HepG2 (cell line): ENCODE measurements around the gene METTL16. TPM values are rescaled to one million over a fixed set of nuclear protein-coding genes. Genes with fewer than 3 reads are reported as not detected.

Experiments used
- AKAP8 ChIP-seq: sonication (generic); formaldehyde crosslinking; IDR thresholded peaks from 2 replicates; pipeline ENCODE4 v1.5.1; 2020; ENCODE audit warnings: mild to moderate bottlenecking, missing genetic modification reagents
- CHCHD3 ChIP-seq: sonication (generic); formaldehyde crosslinking; IDR thresholded peaks from 2 replicates; pipeline ENCODE4 v1.8.0; 2022; ENCODE audit warnings: mild to moderate bottlenecking, missing genetic modification reagents, moderate library complexity
- GATAD1 ChIP-seq: IDR thresholded peaks from 2 replicates; pipeline ENCODE4 v1.6.1; 2016; ENCODE audit warnings: missing genetic modification reagents, missing compliant biosample characterization
- KAT8 ChIP-seq: IDR thresholded peaks from 2 replicates; pipeline ENCODE4 v1.6.1; 2016; ENCODE audit warnings: missing genetic modification reagents, missing compliant biosample characterization
- KLF6 ChIP-seq: IDR thresholded peaks from 2 replicates; pipeline ENCODE4 v1.8.0; 2016; ENCODE audit warnings: missing biosample characterization, missing genetic modification reagents
- PAF1 ChIP-seq: IDR thresholded peaks from 2 replicates; pipeline ENCODE4 v1.6.1; 2016; ENCODE audit warnings: missing genetic modification reagents, missing compliant biosample characterization
- PCBP2 ChIP-seq: fragments of 200-400 bp; formaldehyde crosslinking; optimal IDR thresholded peaks from 2 replicates; pipeline ENCODE3; 2018; ENCODE audit warnings: low read length, low read depth; ENCODE audit not compliant: poor library complexity, severe bottlenecking
- SMAD9 ChIP-seq: sonication (generic); formaldehyde crosslinking; IDR thresholded peaks from 2 replicates; pipeline ENCODE4 v1.5.1; 2020; ENCODE audit warnings: mild to moderate bottlenecking, missing genetic modification reagents
- SRY ChIP-seq: sonication (generic); formaldehyde crosslinking; IDR thresholded peaks from 2 replicates; pipeline ENCODE4 v1.8.0; 2022; ENCODE audit warnings: mild to moderate bottlenecking, missing genetic modification reagents
- WIZ ChIP-seq: sonication (generic); formaldehyde crosslinking; IDR thresholded peaks from 2 replicates; pipeline ENCODE4 v1.5.1; 2020; ENCODE audit warnings: mild to moderate bottlenecking, missing genetic modification reagents
- YY1 ChIP-seq: IDR thresholded peaks from 2 replicates; pipeline ENCODE4 v1.6.1; 2011; ENCODE audit warnings: low read length, low read depth, moderate library complexity, mild to moderate bottlenecking; ENCODE audit not compliant: insufficient read depth, insufficient replicate concordance
- ZNF589 ChIP-seq: sonication (generic); formaldehyde crosslinking; conservative IDR thresholded peaks from 2 replicates; pipeline ENCODE4 v1.8.0; 2022; ENCODE audit warnings: mild to moderate bottlenecking, moderate library complexity, missing genetic modification reagents
- polyA plus RNA-seq, 8 experiments: library from polyadenylated mRNA; depleted of rRNA in 3 of 8; stranded (reverse) in 7 of 8; unstranded in 1 of 8; fragments of >200 nt; fragmentation: Illumina TruSeq in 4 of 8; extraction: Trizol in 4 of 8; gene quantifications; 2 replicates each; pipeline versions ENCODE4 v1.2.1 to v1.2.3, GENCODE V29; 2011 to 2016; ENCODE audit warnings: low read depth in 4 of 8, missing spikeins in 1 of 8, mixed read lengths in 1 of 8; ENCODE audit not compliant: insufficient read depth in 1 of 8
- total RNA-seq, 5 experiments: library from RNA; depleted of rRNA; stranded (reverse); fragments of >200 nt; fragmentation: Illumina TruSeq; extraction: Trizol; gene quantifications; 2 replicates each; pipeline ENCODE4 v1.2.3, GENCODE V29; 2016; ENCODE audit warnings: low read depth in 1 of 5
- TF ChIP-seq, protein P1 (sequence below): sonication (generic); formaldehyde crosslinking; IDR thresholded peaks from 2 replicates; pipeline ENCODE4 v1.4.0; 2020; ENCODE audit warnings: mild to moderate bottlenecking, missing genetic modification reagents
- TF ChIP-seq, protein P2 (sequence below): sonication (generic); formaldehyde crosslinking; IDR thresholded peaks from 2 replicates; pipeline ENCODE4 v1.9.0; 2022; ENCODE audit warnings: low read depth, missing genetic modification reagents
- TF ChIP-seq, protein P3 (sequence below), 2 experiments: sonication (generic) in 1 of 2; formaldehyde crosslinking in 1 of 2; IDR thresholded peaks; 2 replicates each; pipeline versions ENCODE4 v1.5.1 to v1.6.1; 2011 to 2020; ENCODE audit warnings: borderline replicate concordance in 1 of 2, low read depth in 1 of 2, low read length in 1 of 2, mild to moderate bottlenecking in 1 of 2, missing genetic modification reagents in 1 of 2, moderate library complexity in 1 of 2
- TF ChIP-seq, protein P4 (sequence below): sonication (generic); formaldehyde crosslinking; IDR thresholded peaks from 2 replicates; pipeline ENCODE4 v1.4.0; 2020; ENCODE audit warnings: missing genetic modification reagents

The METTL16 gene
- total and polyA plus RNA-seq, 2 of the 13 experiments (the other 11 are each of a cell fraction or from before 2014, with no cell fraction given) = 11.6 to 18.5 TPM

DNA sequence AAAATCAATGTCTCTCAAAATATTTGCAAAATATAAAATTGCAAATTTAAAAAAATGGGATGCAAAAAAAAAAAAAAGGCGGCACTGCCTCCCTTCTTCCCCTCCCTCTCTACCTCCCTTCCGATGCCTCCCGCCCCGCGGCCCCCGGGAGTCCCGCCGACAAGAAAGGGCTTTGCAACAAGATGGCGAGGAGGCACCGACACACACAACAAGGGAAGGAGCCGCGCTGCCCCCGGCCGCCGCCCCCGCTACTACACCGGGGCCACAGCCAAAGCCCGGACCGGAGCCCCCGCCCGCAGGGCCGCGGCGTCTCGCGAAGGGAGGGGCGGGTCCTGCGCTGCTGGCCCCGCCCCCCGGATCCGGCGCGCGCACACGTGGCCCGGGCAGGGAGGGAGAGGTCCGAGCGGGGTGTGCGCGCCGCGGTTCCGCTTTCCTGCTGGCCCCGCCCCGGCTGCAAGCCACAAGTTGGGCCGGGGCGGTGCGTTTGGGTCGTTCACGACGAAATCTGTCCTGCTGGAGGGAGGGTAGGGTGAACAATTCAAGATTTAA is 110.7 kb downstream of the METTL16 start, which contains the start of gene MNT (continued):
- TF ChIP-seq, protein P1, sequence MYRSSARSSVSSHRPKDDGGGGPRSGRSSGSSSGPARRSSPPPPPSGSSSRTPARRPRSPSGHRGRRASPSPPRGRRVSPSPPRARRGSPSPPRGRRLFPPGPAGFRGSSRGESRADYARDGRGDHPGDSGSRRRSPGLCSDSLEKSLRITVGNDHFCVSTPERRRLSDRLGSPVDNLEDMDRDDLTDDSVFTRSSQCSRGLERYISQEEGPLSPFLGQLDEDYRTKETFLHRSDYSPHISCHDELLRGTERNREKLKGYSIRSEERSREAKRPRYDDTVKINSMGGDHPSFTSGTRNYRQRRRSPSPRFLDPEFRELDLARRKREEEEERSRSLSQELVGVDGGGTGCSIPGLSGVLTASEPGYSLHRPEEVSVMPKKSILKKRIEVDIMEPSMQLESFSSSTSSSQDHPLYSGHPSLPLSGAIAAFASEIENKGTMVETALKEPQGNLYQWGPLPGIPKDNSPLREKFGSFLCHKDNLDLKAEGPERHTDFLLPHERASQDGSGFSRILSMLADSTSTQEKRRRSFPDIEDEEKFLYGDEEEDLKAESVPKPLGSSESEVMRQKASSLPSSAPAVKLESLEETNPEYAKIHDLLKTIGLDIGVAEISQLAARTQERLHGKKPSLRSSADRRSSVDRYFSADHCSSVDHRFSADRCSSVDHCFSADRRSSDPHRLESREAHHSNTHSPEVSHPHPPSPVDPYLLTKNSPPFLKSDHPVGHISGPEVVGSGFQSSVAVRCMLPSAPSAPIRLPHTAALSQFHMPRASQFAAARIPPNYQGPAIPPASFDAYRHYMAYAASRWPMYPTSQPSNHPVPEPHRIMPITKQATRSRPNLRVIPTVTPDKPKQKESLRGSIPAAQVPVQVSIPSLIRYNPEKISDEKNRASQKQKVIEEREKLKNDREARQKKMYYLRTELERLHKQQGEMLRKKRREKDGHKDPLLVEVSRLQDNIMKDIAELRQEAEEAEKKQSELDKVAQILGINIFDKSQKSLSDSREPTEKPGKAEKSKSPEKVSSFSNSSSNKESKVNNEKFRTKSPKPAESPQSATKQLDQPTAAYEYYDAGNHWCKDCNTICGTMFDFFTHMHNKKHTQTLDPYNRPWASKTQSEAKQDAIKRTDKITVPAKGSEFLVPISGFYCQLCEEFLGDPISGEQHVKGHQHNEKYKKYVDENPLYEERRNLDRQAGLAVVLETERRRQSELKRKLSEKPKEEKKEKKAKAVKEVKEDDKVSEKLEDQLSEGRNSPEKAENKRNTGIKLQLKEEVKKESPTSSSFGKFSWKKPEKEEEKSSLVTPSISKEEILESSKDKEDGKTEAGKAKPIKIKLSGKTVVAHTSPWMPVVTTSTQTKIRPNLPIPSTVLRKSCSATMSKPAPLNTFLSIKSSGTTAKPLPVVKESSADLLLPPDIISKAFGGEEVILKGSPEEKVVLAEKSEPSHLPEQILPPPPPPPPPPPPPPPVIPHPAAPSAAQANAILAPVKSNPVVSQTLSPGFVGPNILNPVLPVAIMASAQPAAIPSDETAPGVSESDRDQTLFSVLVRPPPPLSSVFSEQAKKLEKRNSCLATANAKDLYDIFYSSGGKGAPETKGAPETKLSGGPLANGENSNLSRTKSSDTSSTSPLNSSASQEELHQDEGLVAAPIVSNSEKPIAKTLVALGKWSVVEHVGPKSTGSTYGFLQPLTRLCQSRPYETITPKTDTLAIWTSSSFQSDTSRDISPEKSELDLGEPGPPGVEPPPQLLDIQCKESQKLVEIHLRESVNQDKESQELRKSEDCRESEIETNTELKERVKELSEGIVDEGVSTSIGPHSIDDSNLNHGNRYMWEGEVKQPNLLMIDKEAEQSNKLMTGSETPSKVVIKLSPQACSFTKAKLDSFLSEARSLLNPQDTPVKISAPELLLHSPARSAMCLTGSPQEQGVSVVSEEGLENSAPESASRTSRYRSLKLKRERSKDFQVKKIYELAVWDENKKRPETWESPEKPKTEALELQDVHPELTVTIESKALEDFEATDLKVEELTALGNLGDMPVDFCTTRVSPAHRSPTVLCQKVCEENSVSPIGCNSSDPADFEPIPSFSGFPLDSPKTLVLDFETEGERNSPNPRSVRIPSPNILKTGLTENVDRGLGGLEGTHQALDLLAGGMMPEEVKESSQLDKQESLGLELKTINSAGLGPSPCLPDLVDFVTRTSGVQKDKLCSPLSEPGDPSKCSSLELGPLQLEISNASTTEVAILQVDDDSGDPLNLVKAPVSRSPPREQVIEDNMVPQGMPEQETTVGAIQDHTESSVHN (CRISPR knock-in tag) = no peak
- no peak for TF ChIP-seq PCBP2
- no peak for TF ChIP-seq GATAD1 (CRISPR knock-in tag)
- no peak for TF ChIP-seq ZNF589
- TF ChIP-seq PAF1 (CRISPR knock-in tag) = no peak
- peak; percentile 18; the same call in 1 of the 2 replicates for TF ChIP-seq KAT8 (CRISPR knock-in tag)
- TF ChIP-seq KLF6 = no peak; the same call in 1 of the 2 replicates
- TF ChIP-seq, protein P2, sequence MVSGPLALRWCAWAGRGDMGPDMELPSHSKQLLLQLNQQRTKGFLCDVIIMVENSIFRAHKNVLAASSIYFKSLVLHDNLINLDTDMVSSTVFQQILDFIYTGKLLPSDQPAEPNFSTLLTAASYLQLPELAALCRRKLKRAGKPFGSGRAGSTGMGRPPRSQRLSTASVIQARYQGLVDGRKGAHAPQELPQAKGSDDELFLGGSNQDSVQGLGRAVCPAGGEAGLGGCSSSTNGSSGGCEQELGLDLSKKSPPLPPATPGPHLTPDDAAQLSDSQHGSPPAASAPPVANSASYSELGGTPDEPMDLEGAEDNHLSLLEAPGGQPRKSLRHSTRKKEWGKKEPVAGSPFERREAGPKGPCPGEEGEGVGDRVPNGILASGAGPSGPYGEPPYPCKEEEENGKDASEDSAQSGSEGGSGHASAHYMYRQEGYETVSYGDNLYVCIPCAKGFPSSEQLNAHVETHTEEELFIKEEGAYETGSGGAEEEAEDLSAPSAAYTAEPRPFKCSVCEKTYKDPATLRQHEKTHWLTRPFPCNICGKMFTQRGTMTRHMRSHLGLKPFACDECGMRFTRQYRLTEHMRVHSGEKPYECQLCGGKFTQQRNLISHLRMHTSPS = no peak
- TF ChIP-seq CHCHD3 (CRISPR knock-in tag) = no peak
- TF ChIP-seq AKAP8 = no peak
- TF ChIP-seq, protein P3, sequence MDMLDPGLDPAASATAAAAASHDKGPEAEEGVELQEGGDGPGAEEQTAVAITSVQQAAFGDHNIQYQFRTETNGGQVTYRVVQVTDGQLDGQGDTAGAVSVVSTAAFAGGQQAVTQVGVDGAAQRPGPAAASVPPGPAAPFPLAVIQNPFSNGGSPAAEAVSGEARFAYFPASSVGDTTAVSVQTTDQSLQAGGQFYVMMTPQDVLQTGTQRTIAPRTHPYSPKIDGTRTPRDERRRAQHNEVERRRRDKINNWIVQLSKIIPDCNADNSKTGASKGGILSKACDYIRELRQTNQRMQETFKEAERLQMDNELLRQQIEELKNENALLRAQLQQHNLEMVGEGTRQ (IDR thresholded peaks at IDR 0.05; ENCODE audit: low read depth, low read length) = peak; percentile 29; the same call in 1 of the 2 replicates
- TF ChIP-seq, protein P3 (CRISPR knock-in tag; IDR thresholded peaks at IDR 0.05; ENCODE audit: borderline replicate concordance) = no peak
- TF ChIP-seq SRY (CRISPR knock-in tag) = no peak
- TF ChIP-seq WIZ (CRISPR knock-in tag) = no peak
- TF ChIP-seq SMAD9 = no peak
- TF ChIP-seq YY1 = peak; percentile 94
- TF ChIP-seq, protein P4, sequence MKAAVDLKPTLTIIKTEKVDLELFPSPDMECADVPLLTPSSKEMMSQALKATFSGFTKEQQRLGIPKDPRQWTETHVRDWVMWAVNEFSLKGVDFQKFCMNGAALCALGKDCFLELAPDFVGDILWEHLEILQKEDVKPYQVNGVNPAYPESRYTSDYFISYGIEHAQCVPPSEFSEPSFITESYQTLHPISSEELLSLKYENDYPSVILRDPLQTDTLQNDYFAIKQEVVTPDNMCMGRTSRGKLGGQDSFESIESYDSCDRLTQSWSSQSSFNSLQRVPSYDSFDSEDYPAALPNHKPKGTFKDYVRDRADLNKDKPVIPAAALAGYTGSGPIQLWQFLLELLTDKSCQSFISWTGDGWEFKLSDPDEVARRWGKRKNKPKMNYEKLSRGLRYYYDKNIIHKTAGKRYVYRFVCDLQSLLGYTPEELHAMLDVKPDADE (CRISPR knock-in tag) = no peak
